T-cell (primary cell): ENCODE results near the gene ULK4. TPM values are rescaled to one million over a fixed set of nuclear protein-coding genes. Genes with fewer than 3 reads are reported as not detected.

Experiments
- ATAC-seq, 4 experiments: fragments of 200-7000 bp in 3 of 4; fragments of 150-1000 bp in 1 of 4; cut with Tn5 transposase; replicated peaks in 1 of 4; 1 replicate in 3 of 4; 2 replicates in 1 of 4; pipeline ENCODE4 v1.10.0; 2021; ENCODE audit warnings: moderate library complexity in 3 of 4, mild to moderate bottlenecking in 2 of 4, moderate number of reproducible peaks in 1 of 4
- CTCF ChIA-PET, 2 donors: fragments of 300-600 bp; sonication (Branson Sonifier 250); formaldehyde crosslinking; loops; one replicate each; lab custom pipeline; 2022; ENCODE audit warnings: antibody characterized with exemption in 2 of 2; lab: Charles Lee
- POLR2A ChIA-PET, 2 donors: fragments of 300-600 bp; sonication (Branson Sonifier 250); formaldehyde crosslinking; loops; one replicate each; lab custom pipeline; 2022; ENCODE audit warnings: antibody characterized with exemption in 2 of 2; lab: Charles Lee
- DNase-seq, 35 experiments: peaks; one replicate each; pipeline versions ENCODE4 v3.0.0 to v3.0.0-alpha.2; 2013 to 2023
- H3K27ac ChIP-seq: one replicate; pipeline ENCODE4 v1.5.1; 2013; ENCODE audit warnings: low read length
- H3K27me3 ChIP-seq, 2 experiments: replicated peaks in 1 of 2; 1 replicate in 1 of 2; 2 replicates in 1 of 2; pipeline versions ENCODE4 v1.6.1 to v1.7.0; 2013; ENCODE audit warnings: low read length in 1 of 2, mixed read lengths in 1 of 2; ENCODE audit not compliant: control insufficient read depth in 2 of 2, insufficient read depth in 2 of 2; ENCODE audit errors: extremely low read depth in 1 of 2
- H3K36me3 ChIP-seq, 2 donors: 1 replicate in 1 of 2; 2 replicates in 1 of 2; pipeline versions ENCODE4 v1.6.1 to v1.7.0; 2013; ENCODE audit warnings: low read length in 1 of 2; ENCODE audit not compliant: control insufficient read depth in 2 of 2, insufficient read depth in 1 of 2; ENCODE audit errors: extremely low read depth in 1 of 2
- H3K4me1 ChIP-seq, 2 experiments: 1 replicate in 1 of 2; 2 replicates in 1 of 2; pipeline versions ENCODE4 v1.6.1 to v1.7.0; 2013; ENCODE audit warnings: low read length in 2 of 2, mixed read lengths in 1 of 2; ENCODE audit not compliant: insufficient read depth in 2 of 2, control insufficient read depth in 1 of 2; ENCODE audit errors: extremely low read depth in 1 of 2
- H3K4me3 ChIP-seq, 2 donors: 1 replicate in 1 of 2; 2 replicates in 1 of 2; pipeline versions ENCODE4 v1.5.1 to v1.7.0; 2013; ENCODE audit warnings: mild to moderate bottlenecking in 2 of 2, low read length in 1 of 2, moderate library complexity in 1 of 2; ENCODE audit not compliant: control insufficient read depth in 1 of 2; ENCODE audit errors: extremely low read depth in 1 of 2
- H3K9me3 ChIP-seq: 2 replicates; pipeline ENCODE4 v1.7.0; 2013
- H3K27ac Mint-ChIP-seq, 2 donors: one replicate each; pipeline ENCODE4 v1.8.0; 2020 to 2021; ENCODE audit warnings: mild to moderate bottlenecking in 2 of 2, mixed read lengths in 2 of 2
- H3K27me3 Mint-ChIP-seq, 2 donors: one replicate each; pipeline ENCODE4 v1.8.0; 2021 to 2022; ENCODE audit warnings: mixed read lengths in 2 of 2
- H3K36me3 Mint-ChIP-seq: one replicate; pipeline ENCODE4 v1.8.0; 2021; ENCODE audit warnings: mixed read lengths
- H3K4me1 Mint-ChIP-seq, 3 donors: one replicate each; pipeline ENCODE4 v1.8.0; 2020 to 2022; ENCODE audit warnings: mixed read lengths in 3 of 3, mild to moderate bottlenecking in 1 of 3
- H3K4me3 Mint-ChIP-seq, 3 donors: one replicate each; pipeline ENCODE4 v1.8.0; 2020 to 2022; ENCODE audit warnings: mild to moderate bottlenecking in 3 of 3, mixed read lengths in 3 of 3, moderate library complexity in 3 of 3
- H3K9me3 Mint-ChIP-seq, 3 donors: one replicate each; pipeline ENCODE4 v1.8.0; 2020 to 2022; ENCODE audit warnings: mixed read lengths in 3 of 3
- WGBS: methylation state at CpG from one replicate; pipeline ENCODE4 v1.1.5; 2013; ENCODE audit warnings: missing lambda C conversion rate; ENCODE audit not compliant: insufficient coverage; 5-methylcytosine and 5-hydroxymethylcytosine counted together
- total RNA-seq, 35 experiments: library from RNA in 6 of 35; stranded (reverse) in 6 of 35; fragments of 120-200 nt in 1 of 35; gene quantifications; one replicate each; pipeline versions ENCODE4 v1.2.1 to v1.2.4 and lab custom pipeline; 2013 to 2026

ULK4 gene
- total RNA-seq, 5 donors from 2014 or later (not counting 1 experiment from before 2014, with no cell fraction given): 17.5 to 28.2 (median 19.7) TPM

DNA sequence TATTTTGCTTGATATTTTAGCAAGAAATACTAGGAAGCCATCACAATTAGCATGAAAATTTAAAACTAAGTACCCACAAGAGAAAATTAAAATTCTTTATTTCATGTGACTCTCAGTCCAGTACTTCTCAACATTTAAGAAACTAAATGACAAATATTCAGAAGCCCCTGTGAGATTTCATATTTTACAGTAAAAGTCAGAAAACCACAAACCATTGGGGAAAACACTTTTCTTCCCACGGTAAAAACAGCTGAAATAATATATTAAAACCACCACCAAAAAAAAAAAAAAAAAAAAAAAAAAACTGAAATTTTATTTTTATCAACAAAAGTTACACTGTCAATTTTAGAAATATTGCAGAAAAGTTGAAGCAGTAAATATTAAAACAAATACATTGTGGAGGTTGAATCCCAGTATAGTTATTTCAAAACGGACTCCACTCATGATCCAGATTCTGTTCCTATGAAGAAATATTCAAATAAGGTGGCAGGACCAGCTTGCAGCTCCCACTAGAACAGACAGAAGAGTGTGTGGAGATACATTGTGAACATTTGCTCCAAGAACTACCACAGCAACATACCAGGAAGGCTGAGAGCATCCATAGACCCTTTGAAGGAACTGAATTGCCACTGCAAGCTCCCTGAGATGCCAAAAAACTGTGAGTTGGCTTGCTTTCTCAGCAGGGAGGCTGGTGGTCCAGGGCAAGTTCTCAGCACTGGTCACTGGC, 454.4 kb downstream of the ULK4 start:
- no peak overlapping the region for H3K4me3 ChIP-seq
- Mint-ChIP-seq H3K36me3 (peaks cover 47% of the 10 kb centered on the region), H3K9me3 (peaks cover 15 to 42% (median 33%) of the 10 kb centered on the region in 3 donors)

DNA sequence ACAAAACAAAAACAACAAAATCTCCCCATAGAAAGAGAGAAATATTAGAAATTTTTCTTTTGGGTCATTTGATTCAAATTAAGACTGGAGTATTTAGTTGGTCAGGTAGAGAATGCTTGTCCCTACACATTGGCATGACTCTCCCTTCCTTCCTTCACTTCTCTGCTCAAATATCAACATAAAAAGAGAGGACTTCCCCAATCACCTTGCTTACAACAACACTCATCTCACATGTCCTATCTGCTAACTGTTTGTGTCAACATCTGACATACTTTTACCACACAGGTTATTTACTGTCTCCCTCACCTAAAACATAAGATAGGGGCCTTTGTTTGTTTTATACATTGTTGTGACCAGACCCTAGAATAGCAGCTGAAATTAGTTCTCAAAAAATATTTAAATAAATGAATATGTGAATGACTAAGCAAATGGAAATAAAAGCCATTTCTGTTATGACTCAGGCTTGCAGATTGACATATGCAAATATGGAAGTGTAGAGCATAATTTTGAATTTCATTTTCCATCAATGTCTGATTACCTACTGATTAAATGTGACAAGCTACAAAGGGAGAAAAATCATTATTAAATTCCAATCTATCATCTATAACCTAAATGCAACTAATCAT, 457.8 kb downstream of the ULK4 start:
- POLR2A ChIA-PET: no interaction called here
- no peak overlapping the region for H3K4me3 Mint-ChIP-seq
- peaks cover 23% of the 10 kb centered on the region for H3K36me3 Mint-ChIP-seq
- Histone ChIP-seq H3K27me3 (peaks cover 0 to 3% of the 10 kb centered on the region in 2 experiments), H3K9me3 (no peaks in the 10 kb centered on the region), H3K27ac (no peak overlapping the region), H3K36me3 (no peaks in the 10 kb centered on the region), H3K4me1 (no peaks in the 10 kb centered on the region), H3K4me3 (no peak overlapping the region)
- H3K9me3 Mint-ChIP-seq: peaks cover under 1 to 11% (median 9%) of the 10 kb centered on the region in 3 donors
- no peak overlapping the region for H3K27ac Mint-ChIP-seq
- DNase-seq (no peak), ATAC-seq (no peak)
- H3K27me3 Mint-ChIP-seq: no peaks in the 10 kb centered on the region
- no peaks in the 10 kb centered on the region for H3K4me1 Mint-ChIP-seq
- CTCF ChIA-PET: no interaction called here

More for the DNA sequence above, 454.4 kb downstream of the ULK4 start:
- Histone ChIP-seq H3K9me3 (peaks cover 2% of the 10 kb centered on the region), H3K4me1 (no peaks in the 10 kb centered on the region), H3K27ac (no peak overlapping the region), H3K27me3 (peaks cover 0 to 3% of the 10 kb centered on the region in 2 experiments), H3K36me3 (no peaks in the 10 kb centered on the region)
- no CpG with 5 or more reads among the region's 2 CpGs for WGBS
- ATAC-seq (no peak), DNase-seq (no peak)
- no peaks in the 10 kb centered on the region for H3K27me3 Mint-ChIP-seq
- H3K27ac Mint-ChIP-seq: no peak overlapping the region
- ChIA-PET POLR2A (no interaction called here), CTCF (no interaction called here)
- H3K4me3 Mint-ChIP-seq: no peak overlapping the region
- no peaks in the 10 kb centered on the region for H3K4me1 Mint-ChIP-seq

DNA sequence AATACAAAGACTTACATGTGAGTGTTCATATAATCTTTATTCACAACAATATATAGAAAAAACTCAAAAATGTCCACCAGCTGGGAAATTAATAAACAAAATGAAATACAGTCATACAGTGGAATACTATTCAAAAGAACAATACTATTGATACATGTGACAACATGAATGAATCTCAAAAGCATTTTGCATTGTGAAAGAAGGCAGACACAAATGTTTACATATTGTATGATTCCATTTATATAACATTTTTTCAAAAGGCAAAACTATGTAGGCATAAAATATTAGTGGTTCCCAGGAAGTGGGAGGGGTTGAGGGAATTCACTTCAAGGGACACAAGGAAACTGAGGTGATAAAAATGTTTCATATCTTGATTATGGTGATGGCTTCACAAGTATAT, 459.4 kb downstream of the ULK4 start:
- Histone ChIP-seq H3K27ac (no peak overlapping the region), H3K4me1 (no peaks in the 10 kb centered on the region), H3K4me3 (no peak overlapping the region), H3K9me3 (no peaks in the 10 kb centered on the region), H3K27me3 (no peaks in the 10 kb centered on the region), H3K36me3 (no peaks in the 10 kb centered on the region)
- ChIA-PET POLR2A (no interaction called here), CTCF (no interaction called here)
- DNase-seq (no peak), ATAC-seq (no peak)
- no peak overlapping the region for H3K4me3 Mint-ChIP-seq
- peaks cover 0 to 6% (median 0%) of the 10 kb centered on the region in 3 donors for H3K9me3 Mint-ChIP-seq
- H3K36me3 Mint-ChIP-seq: peaks cover 17% of the 10 kb centered on the region
- no peak overlapping the region for H3K27ac Mint-ChIP-seq
- no peaks in the 10 kb centered on the region for H3K4me1 Mint-ChIP-seq
- H3K27me3 Mint-ChIP-seq: no peaks in the 10 kb centered on the region

DNA sequence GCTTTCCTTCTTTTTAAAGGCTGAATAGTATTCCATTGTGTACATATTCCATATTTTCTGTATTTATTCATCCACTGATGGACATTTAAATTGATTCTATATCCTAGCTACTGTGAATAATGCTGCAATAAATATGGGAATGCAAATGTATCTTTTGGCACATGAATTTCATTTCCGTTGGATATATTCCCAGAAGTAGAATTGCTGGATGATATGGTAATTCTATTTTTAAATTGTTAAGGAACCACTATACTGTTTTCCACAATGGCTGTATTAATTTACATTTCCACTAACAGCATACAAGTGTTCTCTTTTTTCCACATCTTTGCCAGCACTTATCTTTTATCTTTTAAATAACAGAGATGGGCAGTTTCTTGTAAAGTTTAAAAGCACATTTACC, 459.9 kb downstream of the ULK4 start:
- POLR2A ChIA-PET: no interaction called here
- Histone ChIP-seq H3K27me3 (no peaks in the 10 kb centered on the region), H3K9me3 (no peaks in the 10 kb centered on the region), H3K4me3 (no peak overlapping the region), H3K4me1 (no peaks in the 10 kb centered on the region), H3K27ac (no peak overlapping the region), H3K36me3 (no peaks in the 10 kb centered on the region)
- ATAC-seq (no peak), DNase-seq (no peak)
- Mint-ChIP-seq H3K4me3 (no peak overlapping the region), H3K4me1 (no peaks in the 10 kb centered on the region), H3K36me3 (peaks cover 17% of the 10 kb centered on the region), H3K9me3 (peaks cover 0 to 6% (median 0%) of the 10 kb centered on the region in 3 donors), H3K27me3 (no peaks in the 10 kb centered on the region), H3K27ac (no peak overlapping the region)
- CTCF ChIA-PET: no interaction called here
- no CpG with 5 or more reads among the region's 1 CpG for WGBS

DNA sequence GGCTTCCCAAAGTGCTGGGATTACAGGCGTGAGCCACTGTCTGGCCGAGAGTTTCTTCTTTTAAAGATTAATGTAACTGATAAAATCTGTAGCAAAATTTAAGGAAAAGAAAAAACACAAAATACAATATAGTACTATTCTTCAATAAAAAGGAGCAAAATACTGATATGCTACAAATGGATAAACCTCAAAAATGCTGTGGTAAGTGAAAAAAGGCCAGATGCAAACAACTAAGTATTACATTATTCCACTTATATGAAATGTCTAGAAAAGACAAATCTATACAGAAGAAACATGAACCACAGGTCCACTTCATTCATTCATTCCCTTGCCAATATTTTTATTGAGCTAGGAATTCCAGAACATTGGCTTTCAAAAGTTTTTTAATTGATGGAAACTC, 463.1 kb downstream of the ULK4 start:
- DNase-seq (no peak), ATAC-seq (no peak)
- Mint-ChIP-seq H3K9me3 (peaks cover 0 to 6% (median 6%) of the 10 kb centered on the region in 3 donors), H3K4me1 (no peaks in the 10 kb centered on the region), H3K36me3 (peaks cover 28% of the 10 kb centered on the region), H3K4me3 (no peak overlapping the region), H3K27ac (no peak overlapping the region), H3K27me3 (no peaks in the 10 kb centered on the region)
- no peaks in the 10 kb centered on the region for H3K4me1 ChIP-seq
- H3K4me3 ChIP-seq: no peak overlapping the region
- CTCF ChIA-PET: no interaction called here
- no peaks in the 10 kb centered on the region for H3K36me3 ChIP-seq
- no peaks in the 10 kb centered on the region for H3K27me3 ChIP-seq
- WGBS: no CpG with 5 or more reads among the region's 2 CpGs
- H3K9me3 ChIP-seq: no peaks in the 10 kb centered on the region
- H3K27ac ChIP-seq: no peak overlapping the region
- POLR2A ChIA-PET: no interaction called here

DNA sequence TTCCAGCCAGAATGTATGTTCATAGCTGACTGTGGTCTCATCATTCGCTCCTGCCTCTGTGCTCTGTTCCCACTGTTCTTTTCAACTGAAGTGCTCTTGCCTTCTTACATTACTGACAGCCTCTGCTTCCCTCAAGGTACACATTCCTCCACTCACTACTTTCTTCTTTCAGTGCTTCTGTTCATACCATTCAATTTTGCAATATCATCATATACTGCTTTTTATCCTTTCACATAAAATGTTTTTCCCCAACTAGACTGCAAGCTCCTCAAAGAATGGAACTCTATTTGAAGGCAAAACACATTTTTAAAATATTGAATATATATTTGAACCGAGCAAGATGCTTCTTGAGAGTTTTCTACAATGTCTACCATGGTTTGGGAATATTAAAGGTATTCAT, 471.5 kb downstream of the ULK4 start:
- WGBS: 79% methylated on average over 1 of the region's 2 CpGs
- H3K4me3 Mint-ChIP-seq: no peak overlapping the region
- no peaks in the 10 kb centered on the region for H3K27me3 Mint-ChIP-seq
- no peak overlapping the region for H3K27ac ChIP-seq
- no peaks in the 10 kb centered on the region for H3K9me3 ChIP-seq
- peaks cover 0 to 4% (median 3%) of the 10 kb centered on the region in 3 donors for H3K9me3 Mint-ChIP-seq
- CTCF ChIA-PET: no interaction called here
- H3K36me3 Mint-ChIP-seq: peaks cover 9% of the 10 kb centered on the region
- no peaks in the 10 kb centered on the region for H3K36me3 ChIP-seq
- no peaks in the 10 kb centered on the region for H3K4me1 ChIP-seq
- no peak overlapping the region for H3K27ac Mint-ChIP-seq
- H3K4me1 Mint-ChIP-seq: no peaks in the 10 kb centered on the region
- POLR2A ChIA-PET: no interaction called here
- ATAC-seq (no peak), DNase-seq (no peak)
- no peak overlapping the region for H3K4me3 ChIP-seq
- no peaks in the 10 kb centered on the region for H3K27me3 ChIP-seq
